Breast epithelium (tissue), 3 donors: ENCODE results near the gene TAAR2.
"Not testable (repeated sequence)": the region's sequence is repeated elsewhere in the genome, so short reads cannot be mapped to it uniquely, and the experiment has no call there.

ENCODE experiments used
- POLR2A ChIP-seq: fragments of 450-650 bp; IDR thresholded peaks from one replicate; pipeline ENCODE4 v1.6.1; 2016; ENCODE audit warnings: antibody characterized with exemption, mild to moderate bottlenecking, moderate library complexity
- TF ChIP-seq, protein P1 (sequence below), 3 donors: fragments of 450-650 bp; IDR thresholded peaks; one replicate each; pipeline ENCODE4 v1.5.1; 2016 to 2017; ENCODE audit warnings: antibody characterized with exemption in 3 of 3, mild to moderate bottlenecking in 3 of 3, moderate library complexity in 3 of 3

- TF ChIP-seq, protein P1, sequence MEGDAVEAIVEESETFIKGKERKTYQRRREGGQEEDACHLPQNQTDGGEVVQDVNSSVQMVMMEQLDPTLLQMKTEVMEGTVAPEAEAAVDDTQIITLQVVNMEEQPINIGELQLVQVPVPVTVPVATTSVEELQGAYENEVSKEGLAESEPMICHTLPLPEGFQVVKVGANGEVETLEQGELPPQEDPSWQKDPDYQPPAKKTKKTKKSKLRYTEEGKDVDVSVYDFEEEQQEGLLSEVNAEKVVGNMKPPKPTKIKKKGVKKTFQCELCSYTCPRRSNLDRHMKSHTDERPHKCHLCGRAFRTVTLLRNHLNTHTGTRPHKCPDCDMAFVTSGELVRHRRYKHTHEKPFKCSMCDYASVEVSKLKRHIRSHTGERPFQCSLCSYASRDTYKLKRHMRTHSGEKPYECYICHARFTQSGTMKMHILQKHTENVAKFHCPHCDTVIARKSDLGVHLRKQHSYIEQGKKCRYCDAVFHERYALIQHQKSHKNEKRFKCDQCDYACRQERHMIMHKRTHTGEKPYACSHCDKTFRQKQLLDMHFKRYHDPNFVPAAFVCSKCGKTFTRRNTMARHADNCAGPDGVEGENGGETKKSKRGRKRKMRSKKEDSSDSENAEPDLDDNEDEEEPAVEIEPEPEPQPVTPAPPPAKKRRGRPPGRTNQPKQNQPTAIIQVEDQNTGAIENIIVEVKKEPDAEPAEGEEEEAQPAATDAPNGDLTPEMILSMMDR (IDR thresholded peaks at IDR 0.05): not testable (repeated sequence)
- TF ChIP-seq POLR2A: not testable (repeated sequence)
Measured at GRCh38 chr6:132635288-132635687, 11.2 kb upstream of the TAAR2 start.
